ENCODE results near the gene PTH1R. TPM values are rescaled to one million over a fixed set of nuclear protein-coding genes. Genes with fewer than 3 reads are reported as not detected.
A peak's percentile ranks its signal among the peaks of the same experiment; 100 is the strongest.

The PTH1R gene
- total RNA-seq, 5 donors from 2014 or later (not counting 1 experiment from before 2014, with no cell fraction given), result 0.32 TPM; not detected in 4

GRCh38 chr3:46883830-46884185 lies 6.3 kb downstream of the PTH1R start:
- H3K27ac ChIP-seq (ENCODE audit: low read length), result no peak overlapping the region
- WGBS (ENCODE audit: insufficient coverage), result 17% methylated on average over 1 of the region's 4 CpGs
- Mint-ChIP-seq H3K4me1 (peaks cover 4 to 15% (median 7%) of the 10 kb centered on the region in 3 donors), H3K27ac (no peak overlapping the region), H3K4me3 (peak overlapping the region; percentile 53 to 63 (median 57)), H3K27me3 (peaks cover 19 to 49% of the 10 kb centered on the region in 2 donors), H3K36me3 (no peaks in the 10 kb centered on the region), H3K9me3 (no peaks in the 10 kb centered on the region)
- no peak for ATAC-seq (replicated peaks in 1 of 4)
- ChIA-PET CTCF (interaction anchor here in 1 of 2 donors (1.3 kb wide), 1 partner anchor 11 kb away, joined by 3 read pairs; no protein-coding TSS in a partner anchor), POLR2A (no interaction called here)
- no peaks in the 10 kb centered on the region for H3K9me3 ChIP-seq
- H3K4me3 ChIP-seq (ENCODE audit: control insufficient read depth in 1 of 2, extremely low read depth in 1 of 2, low read length in 1 of 2), result no peak overlapping the region
- H3K36me3 ChIP-seq (ENCODE audit: control insufficient read depth in 2 of 2, extremely low read depth in 1 of 2, insufficient read depth in 1 of 2, low read length in 1 of 2), result no peaks in the 10 kb centered on the region
- no peak for DNase-seq
- peaks cover 7 to 64% of the 10 kb centered on the region in 2 experiments for H3K27me3 ChIP-seq (replicated peaks in 1 of 2; ENCODE audit: control insufficient read depth in 2 of 2, extremely low read depth in 1 of 2, insufficient read depth in 2 of 2, low read length in 1 of 2)
- peaks cover 0 to 18% of the 10 kb centered on the region in 2 experiments for H3K4me1 ChIP-seq (ENCODE audit: control insufficient read depth in 1 of 2, extremely low read depth in 1 of 2, insufficient read depth in 2 of 2, low read length in 2 of 2)

GRCh38 chr3:46884427-46884826 lies 6.9 kb downstream of the PTH1R start:
- H3K36me3 ChIP-seq (ENCODE audit: control insufficient read depth in 2 of 2, extremely low read depth in 1 of 2, insufficient read depth in 1 of 2, low read length in 1 of 2), result no peaks in the 10 kb centered on the region
- DNase-seq, result no peak
- no peak overlapping the region for H3K4me3 ChIP-seq (ENCODE audit: control insufficient read depth in 1 of 2, extremely low read depth in 1 of 2, low read length in 1 of 2)
- peaks cover 7 to 68% of the 10 kb centered on the region in 2 experiments for H3K27me3 ChIP-seq (replicated peaks in 1 of 2; ENCODE audit: control insufficient read depth in 2 of 2, extremely low read depth in 1 of 2, insufficient read depth in 2 of 2, low read length in 1 of 2)
- peaks cover 4 to 15% (median 7%) of the 10 kb centered on the region in 3 donors for H3K4me1 Mint-ChIP-seq
- ChIA-PET POLR2A (no interaction called here), CTCF (no interaction called here)
- no peaks in the 10 kb centered on the region for H3K9me3 Mint-ChIP-seq
- H3K27ac Mint-ChIP-seq, result no peak overlapping the region
- no peak overlapping the region for H3K27ac ChIP-seq (ENCODE audit: low read length)
- WGBS (ENCODE audit: insufficient coverage), result 77% methylated on average over 5 of the region's 5 CpGs
- no peaks in the 10 kb centered on the region for H3K9me3 ChIP-seq
- H3K4me1 ChIP-seq (ENCODE audit: control insufficient read depth in 1 of 2, extremely low read depth in 1 of 2, insufficient read depth in 2 of 2, low read length in 2 of 2), result peaks cover 0 to 18% of the 10 kb centered on the region in 2 experiments
- peaks cover 20 to 50% of the 10 kb centered on the region in 2 donors for H3K27me3 Mint-ChIP-seq
- no peaks in the 10 kb centered on the region for H3K36me3 Mint-ChIP-seq
- no peak for ATAC-seq (replicated peaks in 1 of 4)
- peak overlapping the region; percentile 23 to 57 (median 28) for H3K4me3 Mint-ChIP-seq

- Histone ChIP-seq H3K27me3 (replicated peaks in 1 of 2; ENCODE audit: control insufficient read depth in 2 of 2, extremely low read depth in 1 of 2, insufficient read depth in 2 of 2, low read length in 1 of 2) (peaks cover 7 to 68% of the 10 kb centered on the region in 2 experiments), H3K27ac (ENCODE audit: low read length) (no peak overlapping the region), H3K4me3 (ENCODE audit: control insufficient read depth in 1 of 2, extremely low read depth in 1 of 2, low read length in 1 of 2) (no peak overlapping the region), H3K36me3 (ENCODE audit: control insufficient read depth in 2 of 2, extremely low read depth in 1 of 2, insufficient read depth in 1 of 2, low read length in 1 of 2) (no peaks in the 10 kb centered on the region), H3K4me1 (ENCODE audit: control insufficient read depth in 1 of 2, extremely low read depth in 1 of 2, insufficient read depth in 2 of 2, low read length in 2 of 2) (peaks cover 0 to 18% of the 10 kb centered on the region in 2 experiments), H3K9me3 (no peaks in the 10 kb centered on the region)
- Mint-ChIP-seq H3K36me3 (no peaks in the 10 kb centered on the region), H3K4me1 (peaks cover 4 to 14% (median 6%) of the 10 kb centered on the region in 3 donors), H3K27me3 (peaks cover 22 to 51% of the 10 kb centered on the region in 2 donors), H3K4me3 (peak overlapping the region; percentile 23 to 57 (median 28)), H3K27ac (no peak overlapping the region), H3K9me3 (no peaks in the 10 kb centered on the region)
- ChIA-PET POLR2A (interaction anchor here in 1 of 2 donors (0.5 kb wide), 1 partner anchor 222 kb away, joined by 7 read pairs; no protein-coding TSS in a partner anchor), CTCF (no interaction called here)
- DNase-seq (no peak), ATAC-seq (replicated peaks in 1 of 4) (no peak)
- 73% methylated on average over 3 of the region's 7 CpGs for WGBS (ENCODE audit: insufficient coverage)
Observed at GRCh38 chr3:46884929-46885328, 7.4 kb downstream of the PTH1R start.

GRCh38 chr3:46885612-46886011 lies 8.1 kb downstream of the PTH1R start:
- no peak overlapping the region for H3K4me3 Mint-ChIP-seq
- peaks cover 15 to 49% of the 10 kb centered on the region in 2 donors for H3K27me3 Mint-ChIP-seq
- no peaks in the 10 kb centered on the region for H3K36me3 ChIP-seq (ENCODE audit: control insufficient read depth in 2 of 2, extremely low read depth in 1 of 2, insufficient read depth in 1 of 2, low read length in 1 of 2)

GRCh38 chr3:46887980-46888494 lies 10.5 kb downstream of the PTH1R start:
- Histone ChIP-seq H3K4me1 (ENCODE audit: control insufficient read depth in 1 of 2, extremely low read depth in 1 of 2, insufficient read depth in 2 of 2, low read length in 2 of 2) (peaks cover 0 to 14% of the 10 kb centered on the region in 2 experiments), H3K9me3 (no peaks in the 10 kb centered on the region), H3K27me3 (replicated peaks in 1 of 2; ENCODE audit: control insufficient read depth in 2 of 2, extremely low read depth in 1 of 2, insufficient read depth in 2 of 2, low read length in 1 of 2) (peaks cover 7 to 72% of the 10 kb centered on the region in 2 experiments), H3K27ac (ENCODE audit: low read length) (no peak overlapping the region), H3K4me3 (ENCODE audit: control insufficient read depth in 1 of 2, extremely low read depth in 1 of 2, low read length in 1 of 2) (no peak overlapping the region), H3K36me3 (ENCODE audit: control insufficient read depth in 2 of 2, extremely low read depth in 1 of 2, insufficient read depth in 1 of 2, low read length in 1 of 2) (no peaks in the 10 kb centered on the region)
- ChIA-PET CTCF (interaction anchor here in 1 of 2 donors (0.5 kb wide), 1 partner anchor 1201 kb away, joined by 4 read pairs; no protein-coding TSS in a partner anchor), POLR2A (no interaction called here)
- H3K4me3 Mint-ChIP-seq, result no peak overlapping the region
- no peak overlapping the region for H3K27ac Mint-ChIP-seq
- H3K9me3 Mint-ChIP-seq, result no peaks in the 10 kb centered on the region
- peaks cover 25 to 61% of the 10 kb centered on the region in 2 donors for H3K27me3 Mint-ChIP-seq
- H3K4me1 Mint-ChIP-seq, result peaks cover 0 to 8% (median 3%) of the 10 kb centered on the region in 3 donors
- WGBS (ENCODE audit: insufficient coverage), result 100% methylated on average over 2 of the region's 7 CpGs
- no peak for DNase-seq
- H3K36me3 Mint-ChIP-seq, result no peaks in the 10 kb centered on the region
- ATAC-seq (replicated peaks in 1 of 4), result no peak

More at GRCh38 chr3:46885612-46886011, 8.1 kb downstream of the PTH1R start:
- Histone ChIP-seq H3K27me3 (replicated peaks in 1 of 2; ENCODE audit: control insufficient read depth in 2 of 2, extremely low read depth in 1 of 2, insufficient read depth in 2 of 2, low read length in 1 of 2) (peaks cover 7 to 68% of the 10 kb centered on the region in 2 experiments), H3K4me3 (ENCODE audit: control insufficient read depth in 1 of 2, extremely low read depth in 1 of 2, low read length in 1 of 2) (no peak overlapping the region), H3K4me1 (ENCODE audit: control insufficient read depth in 1 of 2, extremely low read depth in 1 of 2, insufficient read depth in 2 of 2, low read length in 2 of 2) (peaks cover 0 to 18% of the 10 kb centered on the region in 2 experiments), H3K27ac (ENCODE audit: low read length) (no peak overlapping the region), H3K9me3 (no peaks in the 10 kb centered on the region)
- H3K36me3 Mint-ChIP-seq, result no peaks in the 10 kb centered on the region
- H3K4me1 Mint-ChIP-seq, result peaks cover 0 to 9% (median 4%) of the 10 kb centered on the region in 3 donors
- ChIA-PET POLR2A (no interaction called here), CTCF (no interaction called here)
- ATAC-seq (replicated peaks in 1 of 4) (no peak), DNase-seq (no peak)
- H3K27ac Mint-ChIP-seq, result no peak overlapping the region
- WGBS (ENCODE audit: insufficient coverage), result 92% methylated on average over 3 of the region's 3 CpGs
- no peaks in the 10 kb centered on the region for H3K9me3 Mint-ChIP-seq

- ChIA-PET POLR2A (no interaction called here), CTCF (interaction anchor here in 1 of 2 donors (0.5 kb wide), 1 partner anchor 1200 kb away, joined by 4 read pairs; no protein-coding TSS in a partner anchor)
- Histone ChIP-seq H3K4me3 (ENCODE audit: control insufficient read depth in 1 of 2, extremely low read depth in 1 of 2, low read length in 1 of 2) (no peak overlapping the region), H3K27me3 (replicated peaks in 1 of 2; ENCODE audit: control insufficient read depth in 2 of 2, extremely low read depth in 1 of 2, insufficient read depth in 2 of 2, low read length in 1 of 2) (peaks cover 7 to 75% of the 10 kb centered on the region in 2 experiments), H3K4me1 (ENCODE audit: control insufficient read depth in 1 of 2, extremely low read depth in 1 of 2, insufficient read depth in 2 of 2, low read length in 2 of 2) (peaks cover 0 to 10% of the 10 kb centered on the region in 2 experiments), H3K9me3 (no peaks in the 10 kb centered on the region), H3K27ac (ENCODE audit: low read length) (no peak overlapping the region), H3K36me3 (ENCODE audit: control insufficient read depth in 2 of 2, extremely low read depth in 1 of 2, insufficient read depth in 1 of 2, low read length in 1 of 2) (no peaks in the 10 kb centered on the region)
- Mint-ChIP-seq H3K27me3 (peaks cover 27 to 64% of the 10 kb centered on the region in 2 donors), H3K4me1 (peaks cover 0 to 5% (median 3%) of the 10 kb centered on the region in 3 donors), H3K9me3 (no peaks in the 10 kb centered on the region), H3K4me3 (no peak overlapping the region), H3K27ac (no peak overlapping the region), H3K36me3 (no peaks in the 10 kb centered on the region)
- ATAC-seq (replicated peaks in 1 of 4) (no peak), DNase-seq (no peak)
- 84% methylated on average over 12 of the region's 13 CpGs for WGBS (ENCODE audit: insufficient coverage)
Observed at GRCh38 chr3:46888705-46889104, 11.2 kb downstream of the PTH1R start.
